Neural progenitor cell (in vitro differentiated cells): ENCODE measurements around the gene BTBD7.

ENCODE experiments used
- CTCF ChIP-seq: fragments of 200-600 bp; sonication (generic); IDR thresholded peaks from 2 replicates; pipeline ENCODE4 v1.5.1; 2017; ENCODE audit warnings: antibody characterized with exemption, mild to moderate bottlenecking
- EZH2 ChIP-seq: fragments of 200-600 bp; sonication (generic); IDR thresholded peaks from 2 replicates; pipeline ENCODE4 v1.6.1; 2017; ENCODE audit warnings: antibody characterized with exemption, mild to moderate bottlenecking, moderate library complexity
- EZH2phosphoT487 ChIP-seq: fragments of 200-600 bp; sonication (generic); IDR thresholded peaks from 2 replicates; pipeline ENCODE4 v1.6.1; 2017; ENCODE audit warnings: antibody characterized with exemption

GRCh38 chr14:93343797-93344196 is 11.0 kb upstream of the BTBD7 start:
- TF ChIP-seq EZH2phosphoT487: no peak
- no peak for TF ChIP-seq CTCF
- TF ChIP-seq EZH2: no peak
